Liver (tissue), 9 donors: ENCODE results near the gene PRND. TPM values are rescaled to one million over a fixed set of nuclear protein-coding genes. Genes with fewer than 3 reads are reported as not detected.

ENCODE experiments used
- DNase-seq: peaks from one replicate; pipeline ENCODE4 v3.0.0-alpha.2; 2017; ENCODE audit warnings: low spot score
- H3K27ac ChIP-seq, 2 donors: one replicate each; pipeline ENCODE4 v1.7.0; 2013; ENCODE audit warnings: inconsistent platforms in 2 of 2, low read length in 2 of 2, control low read depth in 1 of 2, low read depth in 1 of 2, mild to moderate bottlenecking in 1 of 2
- H3K27me3 ChIP-seq, 4 donors: one replicate each; pipeline versions ENCODE4 v1.6.1 to v1.7.0; 2013; ENCODE audit warnings: low read length in 3 of 4, inconsistent platforms in 1 of 4, mild to moderate bottlenecking in 1 of 4, moderate library complexity in 1 of 4; ENCODE audit not compliant: control insufficient read depth in 4 of 4, insufficient read depth in 4 of 4
- H3K36me3 ChIP-seq, 4 donors: one replicate each; pipeline versions ENCODE4 v1.6.1 to v1.7.0; 2013; ENCODE audit warnings: low read length in 3 of 4, mild to moderate bottlenecking in 3 of 4, low read depth in 1 of 4, moderate library complexity in 1 of 4; ENCODE audit not compliant: control insufficient read depth in 4 of 4, insufficient read depth in 3 of 4
- H3K4me1 ChIP-seq, 4 donors: one replicate each; pipeline versions ENCODE4 v1.6.1 to v1.7.0; 2013; ENCODE audit warnings: low read length in 3 of 4, mild to moderate bottlenecking in 3 of 4, moderate library complexity in 1 of 4; ENCODE audit not compliant: control insufficient read depth in 4 of 4, insufficient read depth in 4 of 4
- H3K4me3 ChIP-seq, 3 donors: one replicate each; pipeline versions ENCODE4 v1.6.1 to v1.7.0; 2013; ENCODE audit warnings: low read length in 3 of 3, control low read depth in 1 of 3, low read depth in 1 of 3, mild to moderate bottlenecking in 1 of 3
- H3K9ac ChIP-seq, 2 donors: one replicate each; pipeline ENCODE4 v1.7.0; 2013; ENCODE audit warnings: low read length in 2 of 2, mild to moderate bottlenecking in 2 of 2, moderate library complexity in 2 of 2, control low read depth in 1 of 2, low read depth in 1 of 2
- H3K9me3 ChIP-seq, 4 donors: one replicate each; pipeline versions ENCODE4 v1.6.1 to v1.7.0; 2013; ENCODE audit warnings: low read length in 3 of 4; ENCODE audit not compliant: control insufficient read depth in 4 of 4
- CTCF ChIP-seq: fragments of 150-350 bp; IDR thresholded peaks from 2 replicates; pipeline ENCODE4 v1.5.1; 2017; ENCODE audit warnings: improper control_type of control experiment, low read depth, low read length; ENCODE audit not compliant: missing input control
- EGR1 ChIP-seq, 2 donors: IDR thresholded peaks; 2 replicates each; pipeline ENCODE4 v1.6.1; 2016 to 2018; ENCODE audit warnings: antibody characterized with exemption in 2 of 2, low read depth in 2 of 2
- FOXA1 ChIP-seq: IDR thresholded peaks from 2 replicates; pipeline ENCODE4 v1.6.1; 2016; ENCODE audit warnings: antibody characterized with exemption
- FOXA2 ChIP-seq: IDR thresholded peaks from 2 replicates; pipeline ENCODE4 v1.6.1; 2016; ENCODE audit warnings: antibody characterized with exemption
- GABPA ChIP-seq, 2 donors: IDR thresholded peaks in 1 of 2; conservative IDR thresholded peaks in 1 of 2; 2 replicates each; pipeline ENCODE4 v1.6.1; 2016; ENCODE audit warnings: antibody characterized with exemption in 2 of 2, mild to moderate bottlenecking in 1 of 2, moderate library complexity in 1 of 2
- HNF4A ChIP-seq, 2 donors: conservative IDR thresholded peaks; 2 replicates each; pipeline ENCODE4 v1.6.1; 2016; ENCODE audit warnings: antibody characterized with exemption in 2 of 2, mild to moderate bottlenecking in 2 of 2
- HNF4G ChIP-seq: IDR thresholded peaks from 2 replicates; pipeline ENCODE4 v1.6.1; 2016; ENCODE audit warnings: antibody characterized with exemption
- JUND ChIP-seq, 2 donors: IDR thresholded peaks; 2 replicates each; pipeline ENCODE4 v1.6.1; 2016; ENCODE audit warnings: antibody characterized with exemption in 2 of 2
- MAX ChIP-seq: IDR thresholded peaks from 2 replicates; pipeline ENCODE4 v1.6.1; 2016; ENCODE audit warnings: antibody characterized with exemption
- NR2F2 ChIP-seq: IDR thresholded peaks from 2 replicates; pipeline ENCODE4 v1.6.1; 2016; ENCODE audit warnings: antibody characterized with exemption
- RAD21 ChIP-seq, 2 donors: IDR thresholded peaks; 2 replicates each; pipeline ENCODE4 v1.6.1; 2016; ENCODE audit warnings: antibody characterized with exemption in 2 of 2, mild to moderate bottlenecking in 2 of 2
- RXRA ChIP-seq, 2 donors: IDR thresholded peaks; 2 replicates each; pipeline ENCODE4 v1.6.1; 2017 to 2018; ENCODE audit warnings: antibody characterized with exemption in 2 of 2, mild to moderate bottlenecking in 1 of 2
- SP1 ChIP-seq: IDR thresholded peaks from 2 replicates; pipeline ENCODE4 v1.6.1; 2018; ENCODE audit warnings: antibody characterized with exemption, mild to moderate bottlenecking
- TAF1 ChIP-seq: conservative IDR thresholded peaks from 2 replicates; pipeline ENCODE4 v1.6.1; 2016; ENCODE audit warnings: antibody characterized with exemption, mild to moderate bottlenecking
- YY1 ChIP-seq: IDR thresholded peaks from 2 replicates; pipeline ENCODE4 v1.6.1; 2016; ENCODE audit warnings: antibody characterized with exemption, mild to moderate bottlenecking
- WGBS: extraction: QIAGEN DNeasy Blood & Tissue Kit; methylation state at CpG from one replicate; pipeline ENCODE4 v1.1.7; 2013; 5-methylcytosine and 5-hydroxymethylcytosine counted together
- polyA plus RNA-seq, 2 donors: library from polyadenylated mRNA; stranded (reverse) in 1 of 2; unstranded in 1 of 2; fragments of 200-250 nt in 1 of 2; fragments of >200 nt in 1 of 2; fragmentation: Nextera tagmentation in 1 of 2; extraction: Ambion mirVana in 1 of 2; gene quantifications; one replicate each; pipeline versions ENCODE4 v1.2.1 to v1.2.3, GENCODE V29; 2013 to 2015
- total RNA-seq, 2 donors: library from RNA; depleted of rRNA; stranded (reverse); fragments of >200 nt; gene quantifications; one replicate each; pipeline ENCODE4 v1.2.3, GENCODE V29; 2014
- TF ChIP-seq, protein P1 (sequence below): IDR thresholded peaks from 2 replicates; pipeline ENCODE4 v1.6.1; 2016; ENCODE audit warnings: antibody characterized with exemption, mild to moderate bottlenecking
- TF ChIP-seq, protein P2 (sequence below): IDR thresholded peaks from 2 replicates; pipeline ENCODE4 v1.6.1; 2016; ENCODE audit warnings: antibody characterized with exemption
- TF ChIP-seq, protein P3 (sequence below): IDR thresholded peaks from 2 replicates; pipeline ENCODE4 v1.6.1; 2016; ENCODE audit warnings: antibody characterized with exemption
- donor health status: healthy.
- donor health status: healthy.
- donor health status: healthy.
- donor health status: healthy.
- donor health status: healthy.

PRND gene
- total and polyA plus RNA-seq, 4 donors: 0.23 TPM; not detected in 3

DNA sequence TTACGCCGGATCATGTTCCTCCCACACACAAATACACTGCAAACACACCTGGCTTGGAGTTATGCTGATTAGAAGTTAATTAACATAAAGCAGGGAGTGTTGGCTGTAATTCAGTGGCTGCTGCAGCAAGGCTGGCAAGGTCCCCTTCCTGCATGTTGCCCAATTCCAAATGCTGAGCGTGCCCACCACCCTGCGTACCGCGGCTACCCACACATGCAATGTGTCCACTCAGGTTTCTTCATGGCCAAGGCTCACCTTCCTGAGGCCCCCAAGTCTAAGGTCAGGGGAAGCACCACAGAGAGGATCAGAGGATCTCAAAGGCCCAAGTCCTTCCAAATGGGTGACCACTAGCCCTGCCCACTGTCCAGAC is 11.6 kb upstream of the PRND start:
- no peak for DNase-seq
- TF ChIP-seq FOXA2 (no peak), FOXA1 (no peak), RXRA (IDR thresholded peaks at IDR 0.05) (no peak), RAD21 (IDR thresholded peaks at IDR 0.05) (no peak), EGR1 (IDR thresholded peaks at IDR 0.05; ENCODE audit: low read depth in 2 of 2) (no peak), YY1 (no peak), CTCF (no peak), SP1 (no peak), NR2F2 (no peak), MAX (no peak), JUND (IDR thresholded peaks at IDR 0.05) (no peak), HNF4A (conservative IDR thresholded peaks at IDR 0.05) (no peak), HNF4G (no peak), GABPA (IDR thresholded peaks at IDR 0.05 in 1 of 2, conservative IDR thresholded peaks at IDR 0.05 in 1 of 2) (no peak), TAF1 (no peak)
- TF ChIP-seq, protein P1, sequence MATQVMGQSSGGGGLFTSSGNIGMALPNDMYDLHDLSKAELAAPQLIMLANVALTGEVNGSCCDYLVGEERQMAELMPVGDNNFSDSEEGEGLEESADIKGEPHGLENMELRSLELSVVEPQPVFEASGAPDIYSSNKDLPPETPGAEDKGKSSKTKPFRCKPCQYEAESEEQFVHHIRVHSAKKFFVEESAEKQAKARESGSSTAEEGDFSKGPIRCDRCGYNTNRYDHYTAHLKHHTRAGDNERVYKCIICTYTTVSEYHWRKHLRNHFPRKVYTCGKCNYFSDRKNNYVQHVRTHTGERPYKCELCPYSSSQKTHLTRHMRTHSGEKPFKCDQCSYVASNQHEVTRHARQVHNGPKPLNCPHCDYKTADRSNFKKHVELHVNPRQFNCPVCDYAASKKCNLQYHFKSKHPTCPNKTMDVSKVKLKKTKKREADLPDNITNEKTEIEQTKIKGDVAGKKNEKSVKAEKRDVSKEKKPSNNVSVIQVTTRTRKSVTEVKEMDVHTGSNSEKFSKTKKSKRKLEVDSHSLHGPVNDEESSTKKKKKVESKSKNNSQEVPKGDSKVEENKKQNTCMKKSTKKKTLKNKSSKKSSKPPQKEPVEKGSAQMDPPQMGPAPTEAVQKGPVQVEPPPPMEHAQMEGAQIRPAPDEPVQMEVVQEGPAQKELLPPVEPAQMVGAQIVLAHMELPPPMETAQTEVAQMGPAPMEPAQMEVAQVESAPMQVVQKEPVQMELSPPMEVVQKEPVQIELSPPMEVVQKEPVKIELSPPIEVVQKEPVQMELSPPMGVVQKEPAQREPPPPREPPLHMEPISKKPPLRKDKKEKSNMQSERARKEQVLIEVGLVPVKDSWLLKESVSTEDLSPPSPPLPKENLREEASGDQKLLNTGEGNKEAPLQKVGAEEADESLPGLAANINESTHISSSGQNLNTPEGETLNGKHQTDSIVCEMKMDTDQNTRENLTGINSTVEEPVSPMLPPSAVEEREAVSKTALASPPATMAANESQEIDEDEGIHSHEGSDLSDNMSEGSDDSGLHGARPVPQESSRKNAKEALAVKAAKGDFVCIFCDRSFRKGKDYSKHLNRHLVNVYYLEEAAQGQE: no peak
- TF ChIP-seq, protein P2, sequence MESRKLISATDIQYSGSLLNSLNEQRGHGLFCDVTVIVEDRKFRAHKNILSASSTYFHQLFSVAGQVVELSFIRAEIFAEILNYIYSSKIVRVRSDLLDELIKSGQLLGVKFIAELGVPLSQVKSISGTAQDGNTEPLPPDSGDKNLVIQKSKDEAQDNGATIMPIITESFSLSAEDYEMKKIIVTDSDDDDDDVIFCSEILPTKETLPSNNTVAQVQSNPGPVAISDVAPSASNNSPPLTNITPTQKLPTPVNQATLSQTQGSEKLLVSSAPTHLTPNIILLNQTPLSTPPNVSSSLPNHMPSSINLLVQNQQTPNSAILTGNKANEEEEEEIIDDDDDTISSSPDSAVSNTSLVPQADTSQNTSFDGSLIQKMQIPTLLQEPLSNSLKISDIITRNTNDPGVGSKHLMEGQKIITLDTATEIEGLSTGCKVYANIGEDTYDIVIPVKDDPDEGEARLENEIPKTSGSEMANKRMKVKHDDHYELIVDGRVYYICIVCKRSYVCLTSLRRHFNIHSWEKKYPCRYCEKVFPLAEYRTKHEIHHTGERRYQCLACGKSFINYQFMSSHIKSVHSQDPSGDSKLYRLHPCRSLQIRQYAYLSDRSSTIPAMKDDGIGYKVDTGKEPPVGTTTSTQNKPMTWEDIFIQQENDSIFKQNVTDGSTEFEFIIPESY: no peak
- TF ChIP-seq, protein P3, sequence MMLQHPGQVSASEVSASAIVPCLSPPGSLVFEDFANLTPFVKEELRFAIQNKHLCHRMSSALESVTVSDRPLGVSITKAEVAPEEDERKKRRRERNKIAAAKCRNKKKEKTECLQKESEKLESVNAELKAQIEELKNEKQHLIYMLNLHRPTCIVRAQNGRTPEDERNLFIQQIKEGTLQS: no peak
- Histone ChIP-seq H3K27ac (no peak overlapping the region), H3K36me3 (no peaks in the 10 kb centered on the region), H3K4me3 (no peak overlapping the region), H3K9me3 (peaks cover 0 to 6% (median 0%) of the 10 kb centered on the region in 4 donors), H3K9ac (no peak overlapping the region), H3K27me3 (peaks cover 0 to 3% (median 0%) of the 10 kb centered on the region in 4 donors), H3K4me1 (no peaks in the 10 kb centered on the region)
- 93% methylated on average over 6 of the region's 6 CpGs for WGBS
